CD14-positive monocyte (primary cell): Measurements from ENCODE around the gene PRR9. TPM values are rescaled to one million over a fixed set of nuclear protein-coding genes. Genes with fewer than 3 reads are reported as not detected.

Experiments used
- DNase-seq, 3 donors: peaks; one replicate each; pipeline ENCODE4 v3.0.0-alpha.2; 2011 to 2022
- H2AFZ ChIP-seq: 2 replicates; pipeline ENCODE4 v1.6.0; 2012; ENCODE audit warnings: mild to moderate bottlenecking, low read depth, low read length, inconsistent platforms; ENCODE audit not compliant: insufficient read depth, poor library complexity, severe bottlenecking
- H3K27ac ChIP-seq, 2 donors: 1 replicate in 1 of 2; 2 replicates in 1 of 2; pipeline ENCODE4 v1.5.1; 2012 to 2013; ENCODE audit warnings: low read length in 2 of 2, control low read depth in 1 of 2, inconsistent platforms in 1 of 2, low read depth in 1 of 2, mild to moderate bottlenecking in 1 of 2
- H3K27me3 ChIP-seq, 2 donors: one replicate each; pipeline versions ENCODE4 v1.6.0 to v1.6.1; 2011 to 2013; ENCODE audit warnings: low read length in 2 of 2; ENCODE audit not compliant: control insufficient read depth in 2 of 2, insufficient read depth in 2 of 2
- H3K36me3 ChIP-seq, 2 donors: replicated peaks in 1 of 2; 1 replicate in 1 of 2; 2 replicates in 1 of 2; pipeline versions ENCODE4 v1.5.1 to v1.6.1; 2012 to 2013; ENCODE audit warnings: low read length in 2 of 2, control low read depth in 1 of 2, inconsistent platforms in 1 of 2, mild to moderate bottlenecking in 1 of 2; ENCODE audit not compliant: insufficient read depth in 2 of 2, control insufficient read depth in 1 of 2
- H3K4me1 ChIP-seq, 2 donors: 1 replicate in 1 of 2; 2 replicates in 1 of 2; pipeline versions ENCODE4 v1.5.1 to v1.6.1; 2012 to 2013; ENCODE audit warnings: low read length in 2 of 2, control low read depth in 1 of 2, inconsistent platforms in 1 of 2, mild to moderate bottlenecking in 1 of 2, moderate library complexity in 1 of 2; ENCODE audit not compliant: insufficient read depth in 2 of 2, control insufficient read depth in 1 of 2
- H3K4me2 ChIP-seq: replicated peaks from 2 replicates; pipeline ENCODE3; 2012; ENCODE audit warnings: low read length, moderate library complexity, mild to moderate bottlenecking; ENCODE audit not compliant: poor library complexity, severe bottlenecking; ENCODE audit errors: extremely low read depth
- H3K4me3 ChIP-seq, 3 experiments: fragments of 200-600 bp in 1 of 3; sonication (generic) in 1 of 3; replicated peaks in 1 of 3; 1 replicate in 2 of 3; 2 replicates in 1 of 3; pipeline ENCODE4 v1.5.1; 2011 to 2013; ENCODE audit warnings: low read length in 3 of 3, mild to moderate bottlenecking in 3 of 3, control low read depth in 2 of 3, low read depth in 2 of 3, inconsistent platforms in 1 of 3, moderate library complexity in 1 of 3
- H3K79me2 ChIP-seq: 2 replicates; pipeline ENCODE4 v1.6.0; 2012; ENCODE audit warnings: mild to moderate bottlenecking, control low read depth, inconsistent platforms, low read length, moderate library complexity; ENCODE audit not compliant: insufficient read depth
- H3K9ac ChIP-seq: 2 replicates; pipeline ENCODE4 v1.6.0; 2017; ENCODE audit warnings: low read length, mild to moderate bottlenecking; ENCODE audit not compliant: insufficient read depth, poor library complexity, severe bottlenecking
- H3K9me3 ChIP-seq, 2 donors: replicated peaks in 1 of 2; 1 replicate in 1 of 2; 2 replicates in 1 of 2; pipeline versions ENCODE4 v1.5.1 to v1.6.1; 2012 to 2013; ENCODE audit warnings: low read length in 2 of 2, control low read depth in 1 of 2; ENCODE audit not compliant: control insufficient read depth in 1 of 2, insufficient read depth in 1 of 2
- H4K20me1 ChIP-seq: 2 replicates; pipeline ENCODE4 v1.6.0; 2012; ENCODE audit warnings: mild to moderate bottlenecking, low read length, control low read depth, moderate library complexity; ENCODE audit not compliant: insufficient read depth
- H3K27ac Mint-ChIP-seq, 7 donors: one replicate each; pipeline ENCODE4 v1.8.0; 2020; ENCODE audit warnings: mild to moderate bottlenecking in 7 of 7, mixed read lengths in 7 of 7, moderate library complexity in 6 of 7, inconsistent platforms in 2 of 7
- H3K27me3 Mint-ChIP-seq, 3 donors: one replicate each; pipeline ENCODE4 v1.8.0; 2021 to 2022; ENCODE audit warnings: low read depth in 3 of 3, mild to moderate bottlenecking in 3 of 3, mixed read lengths in 3 of 3, moderate library complexity in 3 of 3, inconsistent platforms in 1 of 3
- H3K36me3 Mint-ChIP-seq, 2 donors: one replicate each; pipeline ENCODE4 v1.8.0; 2020; ENCODE audit warnings: mixed read lengths in 2 of 2, inconsistent platforms in 1 of 2, mild to moderate bottlenecking in 1 of 2
- H3K4me1 Mint-ChIP-seq: one replicate; pipeline ENCODE4 v1.8.0; 2020; ENCODE audit warnings: mild to moderate bottlenecking, mixed read lengths
- H3K4me3 Mint-ChIP-seq, 2 donors: one replicate each; pipeline ENCODE4 v1.8.0; 2020; ENCODE audit warnings: mild to moderate bottlenecking in 2 of 2, mixed read lengths in 2 of 2, moderate library complexity in 1 of 2
- H3K9me3 Mint-ChIP-seq, 7 donors: one replicate each; pipeline ENCODE4 v1.8.0; 2020 to 2022; ENCODE audit warnings: mixed read lengths in 7 of 7, mild to moderate bottlenecking in 6 of 7, moderate library complexity in 6 of 7, inconsistent platforms in 2 of 7
- WGBS: methylation state at CpG from one replicate; pipeline ENCODE4 v1.1.5; 2013; ENCODE audit warnings: missing lambda C conversion rate; ENCODE audit not compliant: insufficient coverage; 5-methylcytosine and 5-hydroxymethylcytosine counted together
- intact Hi-C, 2 donors: fragments of 100-400 bp; cut with micrococcal nuclease; formaldehyde crosslinking; loops; one replicate each; pipeline versions ENCODE4 v1.15.0 to v1.15.1; 2023
- polyA plus RNA-seq, 3 donors: library from polyadenylated mRNA; depleted of rRNA in 1 of 3; unstranded in 2 of 3; stranded (reverse) in 1 of 3; fragments of 300-500 nt in 2 of 3; fragments of >200 nt in 1 of 3; fragmentation: Illumina TruSeq in 2 of 3; gene quantifications; 1 replicate in 2 of 3; 2 replicates in 1 of 3; pipeline ENCODE4 v1.2.3, GENCODE V29; 2012 to 2021
- TF ChIP-seq, protein P1 (sequence below): fragments of 200-600 bp; IDR thresholded peaks from one replicate; pipeline ENCODE4 v1.8.0; 2022; ENCODE audit warnings: antibody characterized with exemption, mild to moderate bottlenecking

The PRR9 gene
- polyA plus RNA-seq, 3 donors, result not detected

DNA sequence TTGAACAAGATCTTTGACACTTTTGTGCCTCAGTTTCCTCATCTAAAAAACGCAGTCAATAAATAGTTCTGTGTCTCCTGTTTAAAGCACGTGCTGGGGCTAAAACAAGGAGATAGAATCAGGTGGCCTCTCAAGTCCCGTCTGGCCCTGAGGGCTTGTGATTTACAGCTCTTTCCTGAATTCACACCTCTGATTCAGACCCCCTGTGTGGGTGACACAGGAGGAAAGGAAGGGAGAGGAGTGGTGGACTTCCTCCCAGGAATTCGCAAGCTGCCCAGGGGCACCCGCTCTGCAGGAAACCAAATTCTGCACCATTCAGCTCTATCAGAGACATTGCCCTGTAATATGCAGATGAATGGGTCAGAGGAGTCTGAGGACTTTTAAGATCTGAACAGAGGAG, 5.2 kb upstream of the PRR9 start:
- peaks cover 4 to 6% of the 10 kb centered on the region in 2 donors for H3K27me3 ChIP-seq
- no peak overlapping the region for H3K4me3 ChIP-seq
- H3K36me3 Mint-ChIP-seq, result no peaks in the 10 kb centered on the region
- no peak overlapping the region for H3K4me2 ChIP-seq
- intact Hi-C loops, result no loop called here
- TF ChIP-seq, protein P1, sequence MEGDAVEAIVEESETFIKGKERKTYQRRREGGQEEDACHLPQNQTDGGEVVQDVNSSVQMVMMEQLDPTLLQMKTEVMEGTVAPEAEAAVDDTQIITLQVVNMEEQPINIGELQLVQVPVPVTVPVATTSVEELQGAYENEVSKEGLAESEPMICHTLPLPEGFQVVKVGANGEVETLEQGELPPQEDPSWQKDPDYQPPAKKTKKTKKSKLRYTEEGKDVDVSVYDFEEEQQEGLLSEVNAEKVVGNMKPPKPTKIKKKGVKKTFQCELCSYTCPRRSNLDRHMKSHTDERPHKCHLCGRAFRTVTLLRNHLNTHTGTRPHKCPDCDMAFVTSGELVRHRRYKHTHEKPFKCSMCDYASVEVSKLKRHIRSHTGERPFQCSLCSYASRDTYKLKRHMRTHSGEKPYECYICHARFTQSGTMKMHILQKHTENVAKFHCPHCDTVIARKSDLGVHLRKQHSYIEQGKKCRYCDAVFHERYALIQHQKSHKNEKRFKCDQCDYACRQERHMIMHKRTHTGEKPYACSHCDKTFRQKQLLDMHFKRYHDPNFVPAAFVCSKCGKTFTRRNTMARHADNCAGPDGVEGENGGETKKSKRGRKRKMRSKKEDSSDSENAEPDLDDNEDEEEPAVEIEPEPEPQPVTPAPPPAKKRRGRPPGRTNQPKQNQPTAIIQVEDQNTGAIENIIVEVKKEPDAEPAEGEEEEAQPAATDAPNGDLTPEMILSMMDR, result no peak
- no peak overlapping the region for H3K4me3 Mint-ChIP-seq
- no peaks in the 10 kb centered on the region for H3K9me3 Mint-ChIP-seq
- no peaks in the 10 kb centered on the region for H4K20me1 ChIP-seq
- no peaks in the 10 kb centered on the region for H3K36me3 ChIP-seq
- H3K4me1 Mint-ChIP-seq, result no peaks in the 10 kb centered on the region
- no CpG with 5 or more reads among the region's 5 CpGs for WGBS
- no peak overlapping the region for H3K27ac ChIP-seq
- H3K9ac ChIP-seq, result no peak overlapping the region
- H3K27ac Mint-ChIP-seq, result no peak overlapping the region
- no peaks in the 10 kb centered on the region for H3K79me2 ChIP-seq
- peaks cover 14 to 35% (median 20%) of the 10 kb centered on the region in 3 donors for H3K27me3 Mint-ChIP-seq
- no peaks in the 10 kb centered on the region for H3K4me1 ChIP-seq
- DNase-seq, result no peak
- H3K9me3 ChIP-seq, result no peaks in the 10 kb centered on the region
- no peak overlapping the region for H2AFZ ChIP-seq

DNA sequence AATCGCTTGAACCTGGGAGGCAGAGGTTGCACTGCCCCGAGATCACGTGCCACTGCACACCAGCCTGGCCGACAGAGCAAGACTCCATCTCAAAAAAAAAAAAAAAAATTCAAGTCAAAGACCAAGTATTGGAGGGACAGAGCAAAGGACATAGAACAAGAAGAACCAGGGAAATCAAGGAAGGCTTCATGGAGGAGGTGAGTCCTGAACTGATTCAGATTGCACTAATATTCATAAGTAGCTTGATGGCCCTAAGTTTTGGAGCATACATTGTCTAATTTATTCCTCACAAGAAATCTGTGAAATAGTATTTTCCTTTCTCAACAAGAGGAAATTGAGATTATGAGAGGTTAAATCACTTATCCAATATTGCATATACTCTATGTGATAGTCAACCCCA, 3.9 kb upstream of the PRR9 start:
- Mint-ChIP-seq H3K36me3 (no peaks in the 10 kb centered on the region), H3K27me3 (peaks cover 14 to 40% (median 18%) of the 10 kb centered on the region in 3 donors), H3K4me1 (no peaks in the 10 kb centered on the region), H3K27ac (no peak overlapping the region), H3K9me3 (no peaks in the 10 kb centered on the region), H3K4me3 (no peak overlapping the region)
- no peak for DNase-seq
- no peak overlapping the region for H2AFZ ChIP-seq
- H3K9ac ChIP-seq, result no peak overlapping the region
- no peaks in the 10 kb centered on the region for H3K4me1 ChIP-seq
- no peaks in the 10 kb centered on the region for H4K20me1 ChIP-seq
- TF ChIP-seq, protein P1, result no peak
- no peaks in the 10 kb centered on the region for H3K9me3 ChIP-seq
- H3K27me3 ChIP-seq, result peaks cover 4 to 6% of the 10 kb centered on the region in 2 donors
- WGBS, result 80% methylated on average over 1 of the region's 4 CpGs
- no peaks in the 10 kb centered on the region for H3K36me3 ChIP-seq
- no peaks in the 10 kb centered on the region for H3K79me2 ChIP-seq
- H3K4me2 ChIP-seq, result no peak overlapping the region
- intact Hi-C loops, result no loop called here
- no peak overlapping the region for H3K27ac ChIP-seq
- no peak overlapping the region for H3K4me3 ChIP-seq
